ENCODE results near the gene E2F6. TPM values are rescaled to one million over a fixed set of nuclear protein-coding genes. Genes with fewer than 3 reads are reported as not detected.

E2F6 gene
- total and polyA plus RNA-seq, 10 of the 15 experiments (the other 5 are each of a cell fraction or from before 2014, with no cell fraction given), result 4.2 to 15.5 (median 11.3) TPM

DNA sequence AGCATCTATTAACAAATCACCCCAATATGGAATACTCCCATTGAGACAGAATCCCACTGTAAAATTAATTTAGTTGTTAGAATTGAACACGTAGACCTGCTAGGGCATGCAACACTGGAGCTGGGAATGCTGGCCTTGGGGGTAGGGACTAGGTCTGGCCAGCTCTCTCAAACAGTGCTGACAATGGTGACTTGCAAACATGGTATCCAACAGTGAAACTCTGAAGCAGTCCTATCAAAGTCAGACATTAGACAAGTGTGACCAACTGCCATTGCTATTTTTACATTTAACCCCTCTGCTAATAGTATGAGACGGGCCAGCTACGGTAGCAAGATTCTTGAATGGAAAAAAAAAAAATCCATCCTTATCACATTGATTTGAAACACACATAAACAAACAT lies 7.2 kb downstream of the E2F6 start:
- Histone ChIP-seq H2AFZ (ENCODE audit: control insufficient read depth, low read depth, low read length) (no peak overlapping the region), H3K9me3 (replicated peaks; ENCODE audit: control insufficient read depth, insufficient read depth, low read length) (no peaks in the 10 kb centered on the region), H4K20me1 (ENCODE audit: control insufficient read depth, insufficient read depth) (no peaks in the 10 kb centered on the region), H3K36me3 (ENCODE audit: control insufficient read depth in 2 of 2, insufficient read depth in 2 of 2, low read length in 1 of 2) (no peaks in the 10 kb centered on the region; a peak in 2 of 4 replicates), H3K27me3 (replicated peaks in 1 of 2; ENCODE audit: control insufficient read depth in 2 of 2, insufficient read depth in 2 of 2, low read length in 1 of 2) (no peaks in the 10 kb centered on the region), H3K4me3 (no peak overlapping the region), H3K27ac (ENCODE audit: control insufficient read depth, insufficient read depth) (no peak overlapping the region), H3K4me1 (ENCODE audit: control insufficient read depth, insufficient read depth, low read length) (peaks cover 5% of the 10 kb centered on the region), H3K79me2 (ENCODE audit: control insufficient read depth, insufficient read depth, low read length) (peaks cover 34% of the 10 kb centered on the region), H3K4me2 (ENCODE audit: control insufficient read depth, insufficient read depth) (no peak overlapping the region), H3K9ac (ENCODE audit: control insufficient read depth, insufficient read depth, low read length) (no peak overlapping the region)
- WGBS (ENCODE audit: insufficient coverage, insufficient replicate concordance, low lambda C conversion rate, missing lambda C conversion rate), result 98% methylated on average over 3 of the region's 3 CpGs
- DNase-seq (ENCODE audit: low read depth, low spot score) (no peak), FAIRE-seq (no peak), ATAC-seq (no peak; the same call in 2 of the 3 replicates)
- POLR2A ChIA-PET, result interaction anchor here (0.6 to 1.1 kb wide), 2 partner anchors 9 to 11 kb away, joined by 3 to 5 read pairs; no protein-coding TSS in a partner anchor
- in situ Hi-C loops (cut with MboI), result no loop called here
- SMC1A ChIA-PET (ENCODE audit: uncharacterized antibody, unreplicated experiment), result interaction anchor here (0.7 to 1.7 kb wide), 4 partner anchors 8 to 224 kb away, joined by 3 read pairs; no protein-coding TSS in a partner anchor
- CTCF ChIA-PET, result interaction anchor here (0.7 to 3.5 kb wide), 6 partner anchors 10 to 325 kb away, joined by 3 to 21 read pairs (median 4); a partner anchor contains a TSS
- RAD21 ChIA-PET (ENCODE audit: unreplicated experiment), result interaction anchor here (1.0 to 1.5 kb wide), 2 partner anchors 224 to 624 kb away, joined by 3 read pairs; no protein-coding TSS in a partner anchor
- intact Hi-C loops (cut with micrococcal nuclease; ENCODE audit: unreplicated experiment), result no loop called here
- no TSS peak for BruUV-seq (replicated peaks)
- TF ChIP-seq RAD21 (IDR thresholded peaks at IDR 0.05; ENCODE audit: insufficient read depth, low read depth, low read length) (no peak), SIN3A (IDR thresholded peaks at IDR 0.05; ENCODE audit: low read depth, low read length) (no peak), RCOR1 (conservative IDR thresholded peaks at IDR 0.05; ENCODE audit: low read depth, low read length) (no peak), MEF2B (IDR thresholded peaks at IDR 0.05; ENCODE audit: partially characterized antibody, poor library complexity, severe bottlenecking) (no peak), NBN (IDR thresholded peaks at IDR 0.05) (no peak), SPI1 (IDR thresholded peaks at IDR 0.05; ENCODE audit: borderline replicate concordance, insufficient read depth, low read depth, low read length) (no peak), WRNIP1 (IDR thresholded peaks at IDR 0.05; ENCODE audit: borderline replicate concordance, low read depth, low read length) (no peak), EED (IDR thresholded peaks at IDR 0.05; ENCODE audit: low read depth) (no peak), ZNF622 (IDR thresholded peaks at IDR 0.05) (no peak)
- TF ChIP-seq, protein P1, sequence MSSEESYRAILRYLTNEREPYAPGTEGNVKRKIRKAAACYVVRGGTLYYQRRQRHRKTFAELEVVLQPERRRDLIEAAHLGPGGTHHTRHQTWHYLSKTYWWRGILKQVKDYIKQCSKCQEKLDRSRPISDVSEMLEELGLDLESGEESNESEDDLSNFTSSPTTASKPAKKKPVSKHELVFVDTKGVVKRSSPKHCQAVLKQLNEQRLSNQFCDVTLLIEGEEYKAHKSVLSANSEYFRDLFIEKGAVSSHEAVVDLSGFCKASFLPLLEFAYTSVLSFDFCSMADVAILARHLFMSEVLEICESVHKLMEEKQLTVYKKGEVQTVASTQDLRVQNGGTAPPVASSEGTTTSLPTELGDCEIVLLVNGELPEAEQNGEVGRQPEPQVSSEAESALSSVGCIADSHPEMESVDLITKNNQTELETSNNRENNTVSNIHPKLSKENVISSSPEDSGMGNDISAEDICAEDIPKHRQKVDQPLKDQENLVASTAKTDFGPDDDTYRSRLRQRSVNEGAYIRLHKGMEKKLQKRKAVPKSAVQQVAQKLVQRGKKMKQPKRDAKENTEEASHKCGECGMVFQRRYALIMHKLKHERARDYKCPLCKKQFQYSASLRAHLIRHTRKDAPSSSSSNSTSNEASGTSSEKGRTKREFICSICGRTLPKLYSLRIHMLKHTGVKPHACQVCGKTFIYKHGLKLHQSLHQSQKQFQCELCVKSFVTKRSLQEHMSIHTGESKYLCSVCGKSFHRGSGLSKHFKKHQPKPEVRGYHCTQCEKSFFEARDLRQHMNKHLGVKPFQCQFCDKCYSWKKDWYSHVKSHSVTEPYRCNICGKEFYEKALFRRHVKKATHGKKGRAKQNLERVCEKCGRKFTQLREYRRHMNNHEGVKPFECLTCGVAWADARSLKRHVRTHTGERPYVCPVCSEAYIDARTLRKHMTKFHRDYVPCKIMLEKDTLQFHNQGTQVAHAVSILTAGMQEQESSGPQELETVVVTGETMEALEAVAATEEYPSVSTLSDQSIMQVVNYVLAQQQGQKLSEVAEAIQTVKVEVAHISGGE (CRISPR knock-in tag; IDR thresholded peaks at IDR 0.05), result no peak
- TF ChIP-seq, protein P2, sequence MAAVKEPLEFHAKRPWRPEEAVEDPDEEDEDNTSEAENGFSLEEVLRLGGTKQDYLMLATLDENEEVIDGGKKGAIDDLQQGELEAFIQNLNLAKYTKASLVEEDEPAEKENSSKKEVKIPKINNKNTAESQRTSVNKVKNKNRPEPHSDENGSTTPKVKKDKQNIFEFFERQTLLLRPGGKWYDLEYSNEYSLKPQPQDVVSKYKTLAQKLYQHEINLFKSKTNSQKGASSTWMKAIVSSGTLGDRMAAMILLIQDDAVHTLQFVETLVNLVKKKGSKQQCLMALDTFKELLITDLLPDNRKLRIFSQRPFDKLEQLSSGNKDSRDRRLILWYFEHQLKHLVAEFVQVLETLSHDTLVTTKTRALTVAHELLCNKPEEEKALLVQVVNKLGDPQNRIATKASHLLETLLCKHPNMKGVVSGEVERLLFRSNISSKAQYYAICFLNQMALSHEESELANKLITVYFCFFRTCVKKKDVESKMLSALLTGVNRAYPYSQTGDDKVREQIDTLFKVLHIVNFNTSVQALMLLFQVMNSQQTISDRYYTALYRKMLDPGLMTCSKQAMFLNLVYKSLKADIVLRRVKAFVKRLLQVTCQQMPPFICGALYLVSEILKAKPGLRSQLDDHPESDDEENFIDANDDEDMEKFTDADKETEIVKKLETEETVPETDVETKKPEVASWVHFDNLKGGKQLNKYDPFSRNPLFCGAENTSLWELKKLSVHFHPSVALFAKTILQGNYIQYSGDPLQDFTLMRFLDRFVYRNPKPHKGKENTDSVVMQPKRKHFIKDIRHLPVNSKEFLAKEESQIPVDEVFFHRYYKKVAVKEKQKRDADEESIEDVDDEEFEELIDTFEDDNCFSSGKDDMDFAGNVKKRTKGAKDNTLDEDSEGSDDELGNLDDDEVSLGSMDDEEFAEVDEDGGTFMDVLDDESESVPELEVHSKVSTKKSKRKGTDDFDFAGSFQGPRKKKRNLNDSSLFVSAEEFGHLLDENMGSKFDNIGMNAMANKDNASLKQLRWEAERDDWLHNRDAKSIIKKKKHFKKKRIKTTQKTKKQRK (IDR thresholded peaks at IDR 0.05; ENCODE audit: low read depth, low read length), result no peak
- TF ChIP-seq, protein P3, sequence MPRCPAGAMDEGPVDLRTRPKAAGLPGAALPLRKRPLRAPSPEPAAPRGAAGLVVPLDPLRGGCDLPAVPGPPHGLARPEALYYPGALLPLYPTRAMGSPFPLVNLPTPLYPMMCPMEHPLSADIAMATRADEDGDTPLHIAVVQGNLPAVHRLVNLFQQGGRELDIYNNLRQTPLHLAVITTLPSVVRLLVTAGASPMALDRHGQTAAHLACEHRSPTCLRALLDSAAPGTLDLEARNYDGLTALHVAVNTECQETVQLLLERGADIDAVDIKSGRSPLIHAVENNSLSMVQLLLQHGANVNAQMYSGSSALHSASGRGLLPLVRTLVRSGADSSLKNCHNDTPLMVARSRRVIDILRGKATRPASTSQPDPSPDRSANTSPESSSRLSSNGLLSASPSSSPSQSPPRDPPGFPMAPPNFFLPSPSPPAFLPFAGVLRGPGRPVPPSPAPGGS (IDR thresholded peaks at IDR 0.05; ENCODE audit: borderline replicate concordance, insufficient read depth, low read depth, low read length, poor library complexity, severe bottlenecking), result no peak
- TF ChIP-seq, protein P4, sequence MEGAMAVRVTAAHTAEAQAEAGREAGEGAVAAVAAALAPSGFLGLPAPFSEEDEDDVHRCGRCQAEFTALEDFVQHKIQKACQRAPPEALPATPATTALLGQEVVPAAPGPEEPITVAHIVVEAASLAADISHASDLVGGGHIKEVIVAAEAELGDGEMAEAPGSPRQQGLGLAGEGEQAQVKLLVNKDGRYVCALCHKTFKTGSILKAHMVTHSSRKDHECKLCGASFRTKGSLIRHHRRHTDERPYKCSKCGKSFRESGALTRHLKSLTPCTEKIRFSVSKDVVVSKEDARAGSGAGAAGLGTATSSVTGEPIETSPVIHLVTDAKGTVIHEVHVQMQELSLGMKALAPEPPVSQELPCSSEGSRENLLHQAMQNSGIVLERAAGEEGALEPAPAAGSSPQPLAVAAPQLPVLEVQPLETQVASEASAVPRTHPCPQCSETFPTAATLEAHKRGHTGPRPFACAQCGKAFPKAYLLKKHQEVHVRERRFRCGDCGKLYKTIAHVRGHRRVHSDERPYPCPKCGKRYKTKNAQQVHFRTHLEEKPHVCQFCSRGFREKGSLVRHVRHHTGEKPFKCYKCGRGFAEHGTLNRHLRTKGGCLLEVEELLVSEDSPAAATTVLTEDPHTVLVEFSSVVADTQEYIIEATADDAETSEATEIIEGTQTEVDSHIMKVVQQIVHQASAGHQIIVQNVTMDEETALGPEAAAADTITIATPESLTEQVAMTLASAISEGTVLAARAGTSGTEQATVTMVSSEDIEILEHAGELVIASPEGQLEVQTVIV (IDR thresholded peaks at IDR 0.05; ENCODE audit: borderline replicate concordance, partially characterized antibody), result no peak
